Heart left ventricle (tissue), 13 donors: Measurements from ENCODE around the gene C2orf76.

ENCODE experiments used
- CTCF ChIP-seq, 12 donors: fragments of 200-600 bp; sonication (generic) in 4 of 12; IDR thresholded peaks; one replicate each; pipeline versions ENCODE4 v1.5.0 to v1.8.0; 2018 to 2022; ENCODE audit warnings: antibody characterized with exemption in 12 of 12, mild to moderate bottlenecking in 5 of 12
- POLR2A ChIP-seq, 2 donors: fragments of 450-650 bp; IDR thresholded peaks; one replicate each; pipeline ENCODE4 v1.6.1; 2017; ENCODE audit warnings: antibody characterized with exemption in 2 of 2, mild to moderate bottlenecking in 2 of 2, moderate library complexity in 2 of 2
- donor health status: ischemic (EF 13 %, LVEDD 7.1; RV severe dilation, severe dysfunction).
- donor health status: DM: no; HTN: yes; CAD: no.
- donor health status: DM: no; HTN: no; CAD: no.
- donor health status: ischemic (EF 25% LVEDD 6.9; RV normal size, moderate dysfunction).
- donor health status: ischemic (EF 25% LVEDD 5.7; RV mildly dilated, moderate dysfunction).
- donor health status: ischemic (EF 35%, LVEDD 5.7; RV mildly dilated, moderate dysfunction).
- donor health status: nonischemic (EF 11% LVEDD 7.7; RV severe dilation, severe dysfunction).
- donor health status: DM: yes; HTN: yes; CAD: no.
- donor health status: PGD.
- donor health status: ischemic (EF 29% LVEDD 5.4; RV normal size, mild dysfunction).
- donor health status: nonischemic (EF 23%, LVEDD 6.1; RV moderate dilation, normal function).

GRCh38 chr2:119337749-119338148 lies 28.9 kb downstream of the C2orf76 start:
- TF ChIP-seq CTCF (IDR thresholded peaks at IDR 0.05) (no peak), POLR2A (IDR thresholded peaks at IDR 0.05) (no peak)
